D721Med (cell line): ENCODE data around the gene FLT1.

Experiments
- DNase-seq: peaks from one replicate; pipeline ENCODE4 v3.0.0; 2011; ENCODE audit warnings: low spot score; ENCODE audit not compliant: insufficient read length
- FAIRE-seq: peaks from 2 replicates; lab custom pipeline; 2011; peaks lifted over from hg19 to GRCh38; lab: Jason Lieb, UNC
- TF ChIP-seq, protein P1 (sequence below): IDR thresholded peaks from 2 replicates; pipeline ENCODE4 v1.5.1; 2012; ENCODE audit warnings: mild to moderate bottlenecking, control low read depth; ENCODE audit not compliant: insufficient read depth; ENCODE audit errors: missing control alignments

The FLT1 gene

DNA sequence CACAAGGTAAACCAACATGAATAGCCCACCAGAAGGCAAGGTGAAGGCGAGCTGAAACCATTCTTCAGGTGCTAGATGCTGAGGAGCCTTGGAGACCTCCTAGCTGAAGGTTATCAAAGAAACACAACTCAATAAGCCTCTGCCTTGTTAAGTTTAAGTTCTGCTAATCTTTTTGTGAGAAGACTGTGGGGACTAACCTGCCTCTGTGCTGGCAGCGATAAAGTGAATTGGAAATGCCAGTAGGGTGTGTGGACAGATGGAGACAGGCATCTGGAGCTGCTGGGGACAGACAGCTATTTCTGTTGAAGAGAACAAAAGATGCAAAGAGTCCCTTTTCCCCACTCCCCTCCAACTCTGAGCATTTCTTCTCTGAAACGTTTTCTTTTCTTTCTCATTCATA, 33.5 kb upstream of the FLT1 start:
- FAIRE-seq (no peak), DNase-seq (no peak)
- TF ChIP-seq, protein P1, sequence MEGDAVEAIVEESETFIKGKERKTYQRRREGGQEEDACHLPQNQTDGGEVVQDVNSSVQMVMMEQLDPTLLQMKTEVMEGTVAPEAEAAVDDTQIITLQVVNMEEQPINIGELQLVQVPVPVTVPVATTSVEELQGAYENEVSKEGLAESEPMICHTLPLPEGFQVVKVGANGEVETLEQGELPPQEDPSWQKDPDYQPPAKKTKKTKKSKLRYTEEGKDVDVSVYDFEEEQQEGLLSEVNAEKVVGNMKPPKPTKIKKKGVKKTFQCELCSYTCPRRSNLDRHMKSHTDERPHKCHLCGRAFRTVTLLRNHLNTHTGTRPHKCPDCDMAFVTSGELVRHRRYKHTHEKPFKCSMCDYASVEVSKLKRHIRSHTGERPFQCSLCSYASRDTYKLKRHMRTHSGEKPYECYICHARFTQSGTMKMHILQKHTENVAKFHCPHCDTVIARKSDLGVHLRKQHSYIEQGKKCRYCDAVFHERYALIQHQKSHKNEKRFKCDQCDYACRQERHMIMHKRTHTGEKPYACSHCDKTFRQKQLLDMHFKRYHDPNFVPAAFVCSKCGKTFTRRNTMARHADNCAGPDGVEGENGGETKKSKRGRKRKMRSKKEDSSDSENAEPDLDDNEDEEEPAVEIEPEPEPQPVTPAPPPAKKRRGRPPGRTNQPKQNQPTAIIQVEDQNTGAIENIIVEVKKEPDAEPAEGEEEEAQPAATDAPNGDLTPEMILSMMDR: no peak

DNA sequence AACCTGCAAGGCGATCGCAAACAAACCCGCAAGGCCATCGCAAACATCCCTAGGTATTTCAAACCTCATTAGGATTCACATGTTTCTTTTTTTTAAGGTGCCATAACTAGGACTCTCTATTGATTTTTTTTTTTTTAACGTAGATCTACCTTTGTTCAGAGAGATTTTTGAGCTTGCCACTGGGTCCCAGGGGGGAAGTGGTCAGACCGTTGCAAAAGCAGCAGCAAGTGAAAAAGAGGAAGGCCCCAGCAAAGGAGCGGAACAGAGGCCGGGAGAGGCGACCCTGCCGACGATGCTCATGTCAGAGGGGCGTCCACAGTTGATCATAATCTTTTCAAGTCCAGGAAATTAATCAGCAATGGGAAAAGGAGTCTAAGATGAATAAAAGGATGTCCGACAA, 32.7 kb upstream of the FLT1 start:
- no peak for FAIRE-seq

DNA sequence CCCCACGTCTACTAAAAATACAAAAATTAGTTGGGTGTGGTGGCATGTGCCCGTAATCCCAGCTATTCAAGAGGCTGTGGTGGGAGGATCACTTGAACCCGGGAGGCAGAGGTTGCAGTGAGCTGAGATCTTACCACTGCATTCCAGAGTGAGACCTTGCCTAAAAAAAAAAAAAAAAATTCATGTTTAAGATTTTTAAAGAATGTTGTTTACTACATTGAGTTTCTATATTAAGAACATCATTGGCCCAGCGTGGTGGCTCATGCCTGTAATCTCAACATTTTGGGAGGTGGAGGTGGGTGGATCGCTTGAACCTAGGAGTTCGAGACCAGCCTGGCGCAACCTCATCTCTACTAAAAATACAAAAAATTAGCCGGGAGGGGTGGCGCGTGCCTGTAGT, 31.9 kb upstream of the FLT1 start:
- TF ChIP-seq, protein P1: no peak
- DNase-seq (no peak), FAIRE-seq (no peak)

More for the DNA sequence above, 32.7 kb upstream of the FLT1 start:
- no peak for DNase-seq
- TF ChIP-seq, protein P1: no peak

DNA sequence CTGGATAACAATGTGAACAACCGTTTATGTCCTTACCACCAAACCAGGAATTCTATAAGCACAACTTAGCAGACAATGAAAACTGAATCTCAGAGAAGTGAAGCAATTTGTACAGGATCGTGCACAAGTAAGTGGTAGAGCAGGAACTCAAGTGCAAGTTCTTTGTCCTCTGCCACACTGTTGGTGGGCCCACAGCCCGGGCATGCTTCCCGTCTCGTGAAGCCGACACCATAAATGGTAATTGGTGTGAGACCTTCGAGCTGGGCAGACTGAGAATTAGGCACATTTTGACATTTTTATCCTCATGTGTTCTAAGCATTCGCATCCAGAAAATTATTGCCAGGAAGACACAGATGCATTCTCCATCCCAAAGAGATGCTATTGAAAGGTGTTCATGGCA, 27.9 kb upstream of the FLT1 start:
- TF ChIP-seq, protein P1: no peak
- DNase-seq: no peak
- FAIRE-seq: no peak

DNA sequence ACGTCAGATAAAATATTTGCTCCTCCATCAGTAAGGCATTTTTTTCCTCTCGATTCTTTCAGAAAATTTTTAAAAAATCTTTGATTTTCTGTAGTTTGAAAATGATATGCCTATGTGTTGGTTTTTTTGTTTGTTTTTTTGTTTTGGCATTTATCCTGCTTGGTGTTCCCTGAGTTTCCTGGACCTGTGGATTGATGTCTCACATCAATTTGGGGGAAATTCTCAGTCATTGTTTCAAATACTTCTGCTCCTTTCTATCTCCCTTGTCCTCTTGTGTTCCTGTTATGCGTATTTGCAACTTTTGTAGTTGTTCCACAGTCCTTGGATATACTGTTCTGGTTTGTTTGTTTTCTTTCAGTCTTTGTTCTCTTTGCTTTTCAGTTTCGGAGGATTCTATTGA, 18.8 kb upstream of the FLT1 start:
- FAIRE-seq (no peak), DNase-seq (no peak)
- TF ChIP-seq, protein P1: no peak

DNA sequence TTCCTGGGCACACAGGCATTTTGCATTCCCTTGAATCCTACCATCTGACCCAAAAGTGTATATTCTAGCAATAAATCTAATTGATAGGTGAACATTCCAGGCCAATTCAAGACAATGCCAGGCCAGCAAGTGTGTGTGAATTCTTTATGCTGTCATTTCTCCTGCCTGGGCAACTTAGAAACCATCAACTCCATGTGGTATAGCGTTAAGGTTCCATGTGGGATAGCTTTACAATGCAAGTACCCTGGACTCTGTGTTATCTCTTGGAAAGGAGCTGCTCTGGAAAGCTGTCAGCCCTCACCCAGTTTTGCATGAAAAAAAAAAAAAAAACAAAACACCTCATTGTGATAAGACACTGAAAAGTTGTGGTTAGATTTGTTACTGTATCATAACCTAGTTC, 15.6 kb upstream of the FLT1 start:
- FAIRE-seq (no peak), DNase-seq (no peak)
- TF ChIP-seq, protein P1: no peak

DNA sequence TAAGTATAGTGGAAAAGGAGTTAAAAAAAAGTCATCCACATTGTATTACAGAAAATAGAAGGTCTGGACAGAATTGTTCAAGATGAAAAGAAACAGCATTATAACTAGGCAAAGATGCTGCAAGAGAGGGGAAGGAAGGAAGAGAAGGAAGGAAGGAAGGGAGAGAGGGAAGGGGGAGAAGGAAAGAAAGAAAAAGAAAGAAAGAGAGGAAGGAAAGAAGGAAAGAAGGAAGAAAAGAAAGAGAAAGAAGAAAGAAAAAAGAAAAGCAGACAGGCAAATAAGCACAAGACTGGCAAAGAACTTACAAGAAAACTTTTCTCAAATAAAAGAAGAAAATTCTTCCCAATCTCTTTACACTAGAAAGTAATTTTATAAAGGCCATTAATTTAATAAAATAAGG, 15.1 kb upstream of the FLT1 start:
- FAIRE-seq (no peak), DNase-seq (no peak)
- TF ChIP-seq, protein P1: no peak
